K562 (cell line): ENCODE data around the gene ECI2. TPM values are rescaled to one million over a fixed set of nuclear protein-coding genes. Genes with fewer than 3 reads are reported as not detected.

Source experiments
- ATAC-seq: fragments of 200-7000 bp; cut with Tn5 transposase; 3 replicates; pipeline ENCODE4 v1.9.1; 2020; ENCODE audit warnings: moderate library complexity
- BruUV-seq: library from RNA; stranded (reverse); fragments of 400-500 nt; replicated peaks from 2 replicates; lab custom pipeline; 2021; lab: Mats Ljungman, UMichigan
- CTCF ChIA-PET: fragments of 300-600 bp; formaldehyde crosslinking; extraction: SDS; loops from one replicate; lab custom pipeline; 2021; ENCODE audit warnings: low intra/inter-chr PET ratio; lab: Yijun Ruan, JAX
- POLR2A ChIA-PET: fragments of 300-600, 350-650 bp; sonication (Branson Sonifier 250); formaldehyde crosslinking; extraction: SDS; loops from one replicate; lab custom pipeline; 2021; ENCODE audit warnings: antibody characterized with exemption, inconsistent platforms; lab: Yijun Ruan, JAX
- DNase-seq, 4 experiments: peaks; one replicate each; pipeline versions ENCODE4 v3.0.0 to v3.0.0-alpha.2; 2011 to 2018; ENCODE audit warnings: low spot score in 3 of 4, mixed read lengths in 3 of 4; ENCODE audit errors: extremely low read depth in 1 of 4
- FAIRE-seq: peaks from 2 replicates; lab custom pipeline; 2011; peaks lifted over from hg19 to GRCh38; lab: Jason Lieb, UNC
- H2AFZ ChIP-seq: 2 replicates; pipeline ENCODE4 v1.6.0; 2011; ENCODE audit warnings: low read depth, low read length, control low read depth, inconsistent platforms
- H3K27ac ChIP-seq: fragments of 200-600 bp; 3 replicates; pipeline ENCODE4 v1.8.0; 2011; ENCODE audit warnings: low read depth, mild to moderate bottlenecking, control low read depth, inconsistent platforms, low read length, moderate library complexity, mixed read lengths; ENCODE audit errors: extremely low read depth
- H3K27me3 ChIP-seq, 2 experiments: fragments of 300-600 bp in 1 of 2; 2 replicates in 1 of 2; 3 replicates in 1 of 2; pipeline versions ENCODE4 v1.6.0 to v1.8.0; 2011; ENCODE audit warnings: inconsistent platforms in 2 of 2, low read length in 2 of 2, mild to moderate bottlenecking in 1 of 2, mixed read lengths in 1 of 2, moderate library complexity in 1 of 2; ENCODE audit not compliant: control insufficient read depth in 2 of 2, insufficient read depth in 2 of 2
- H3K36me3 ChIP-seq: fragments of 300-600 bp; 3 replicates; pipeline ENCODE4 v1.8.0; 2011; ENCODE audit warnings: mild to moderate bottlenecking, low read length, inconsistent platforms; ENCODE audit not compliant: control insufficient read depth, insufficient read depth
- H3K4me1 ChIP-seq, 2 experiments: fragments of 200-600 bp in 1 of 2; replicated peaks in 1 of 2; 2 replicates in 1 of 2; 3 replicates in 1 of 2; pipeline versions ENCODE4 v1.5.1 to v1.8.0; 2011; ENCODE audit warnings: inconsistent platforms in 2 of 2, low read length in 2 of 2, mild to moderate bottlenecking in 1 of 2, mixed read lengths in 1 of 2, moderate library complexity in 1 of 2; ENCODE audit not compliant: control insufficient read depth in 2 of 2, insufficient read depth in 2 of 2
- H3K4me2 ChIP-seq: 2 replicates; pipeline ENCODE4 v1.6.1; 2011; ENCODE audit warnings: low read length, control low read depth, inconsistent platforms, mixed read lengths; ENCODE audit not compliant: insufficient read depth
- H3K4me3 ChIP-seq: fragments of 200-600 bp; sonication (generic), shearing (Covaris generic); 2 replicates; pipeline ENCODE4 v1.5.1; 2016; ENCODE audit warnings: control low read depth, inconsistent platforms
- H3K79me2 ChIP-seq: fragments of 200-600 bp; 3 replicates; pipeline ENCODE4 v1.8.0; 2011; ENCODE audit warnings: low read length, inconsistent platforms; ENCODE audit not compliant: control insufficient read depth, insufficient read depth
- H3K9ac ChIP-seq, 2 experiments: 2 replicates each; pipeline versions ENCODE4 v1.6.0 to v1.6.1; 2011; ENCODE audit warnings: low read depth in 2 of 2, low read length in 2 of 2, control low read depth in 1 of 2, inconsistent platforms in 1 of 2, mild to moderate bottlenecking in 1 of 2, mixed read lengths in 1 of 2; ENCODE audit not compliant: insufficient read depth in 1 of 2
- H3K9me1 ChIP-seq: one replicate; pipeline ENCODE4 v1.6.0; 2011; ENCODE audit warnings: inconsistent platforms, mild to moderate bottlenecking, low read length, moderate library complexity; ENCODE audit not compliant: control insufficient read depth, insufficient read depth
- H3K9me3 ChIP-seq: replicated peaks from 2 replicates; pipeline ENCODE4 v1.5.1; 2011; ENCODE audit warnings: low read depth, low read length, inconsistent platforms; ENCODE audit not compliant: control insufficient read depth, insufficient read depth
- H4K20me1 ChIP-seq: replicated peaks from 2 replicates; pipeline ENCODE4 v1.6.1; 2011; ENCODE audit warnings: low read length, inconsistent platforms, mixed read lengths; ENCODE audit not compliant: control insufficient read depth, insufficient read depth
- CBX8 ChIP-seq: fragments of 200-600 bp; sonication (generic); IDR thresholded peaks from 2 replicates; pipeline ENCODE4 v1.6.1; 2012; ENCODE audit warnings: borderline replicate concordance, mixed run types, low read depth, mild to moderate bottlenecking, moderate library complexity, mixed read lengths, low read length, control low read depth, inconsistent platforms; ENCODE audit not compliant: poor library complexity, severe bottlenecking; ENCODE audit errors: extremely low read depth
- RBM14 ChIP-seq: fragments of 200-400 bp; formaldehyde crosslinking; IDR thresholded peaks from 2 replicates; pipeline ENCODE4 v1.6.1; 2018; ENCODE audit warnings: low read depth, mild to moderate bottlenecking, low read length, moderate library complexity, borderline replicate concordance; ENCODE audit not compliant: insufficient read depth
- SRSF1 ChIP-seq: fragments of 200-400 bp; formaldehyde crosslinking; IDR thresholded peaks from 2 replicates; pipeline ENCODE4 v1.6.1; 2017; ENCODE audit warnings: mild to moderate bottlenecking, low read depth, low read length, moderate library complexity
- ZC3H11A ChIP-seq: IDR thresholded peaks from 2 replicates; pipeline ENCODE4 v1.6.1; 2012; ENCODE audit warnings: low read depth, low read length, improper control_type of control experiment
- ZNF175 ChIP-seq: fragments of 200-800 bp; sonication (Bioruptor generic); IDR thresholded peaks from 2 replicates; pipeline ENCODE4 v1.6.1; 2016; ENCODE audit warnings: low read depth, mild to moderate bottlenecking, missing genetic modification characterization, missing compliant biosample characterization
- ZNF75A ChIP-seq: fragments of 450-650 bp; formaldehyde crosslinking; IDR thresholded peaks from 2 replicates; pipeline ENCODE4 v1.4.0; 2020; ENCODE audit warnings: mild to moderate bottlenecking
- WGBS: fragments of 100-300 bp; shearing (Covaris generic); methylation state at CpG from one replicate; pipeline ENCODE4 v1.1.6; 2016; ENCODE audit warnings: low coverage, mixed read lengths; ENCODE audit not compliant: insufficient coverage; ENCODE audit errors: missing lambda C conversion rate; 5-methylcytosine and 5-hydroxymethylcytosine counted together
- in situ Hi-C: fragments of 300-500 bp; cut with MboI; formaldehyde crosslinking; loops from 4 replicates; pipeline ENCODE4 v1.15.0; 2018; ENCODE audit warnings: inconsistent platforms, mixed read lengths
- intact Hi-C: fragments of 100-400 bp; cut with micrococcal nuclease; formaldehyde crosslinking; loops from 2 replicates; pipeline ENCODE4 v1.14.2; 2022
- polyA plus RNA-seq, 8 experiments: library from polyadenylated mRNA; depleted of rRNA in 4 of 8; stranded (reverse) in 5 of 8; unstranded in 3 of 8; fragments of >200 nt; fragmentation: Nextera tagmentation in 2 of 8; fragmentation: Illumina TruSeq in 1 of 8; extraction: Ambion mirVana in 2 of 8; extraction: Trizol in 1 of 8; gene quantifications; 2 replicates each; pipeline versions ENCODE4 v1.2.1 to v1.2.3, GENCODE V29; 2011 to 2014; ENCODE audit warnings: inconsistent platforms in 1 of 8, missing spikeins in 1 of 8
- total RNA-seq, 7 experiments: library from RNA; depleted of rRNA in 6 of 7; stranded (reverse); fragments of >200 nt in 6 of 7; fragmentation: Illumina TruSeq in 2 of 7; extraction: Trizol in 2 of 7; gene quantifications; 2 replicates each; pipeline versions ENCODE4 v1.2.1 to v1.2.3, GENCODE V29; 2011 to 2021; ENCODE audit warnings: low replicate concordance in 1 of 7
- TF ChIP-seq, protein P1 (sequence below), 2 experiments: fragments of 450-650 bp; conservative IDR thresholded peaks; 2 replicates each; pipeline ENCODE4 v1.6.1; 2017; ENCODE audit warnings: mild to moderate bottlenecking in 2 of 2, moderate library complexity in 2 of 2
- TF ChIP-seq, protein P2 (sequence below): fragments of 250-450 bp; sonication (Bioruptor Pico); IDR thresholded peaks from 2 replicates; pipeline ENCODE4 v1.4.0; 2020; ENCODE audit warnings: mild to moderate bottlenecking, moderate library complexity
- TF ChIP-seq, protein P3 (sequence below): sonication (generic); formaldehyde crosslinking; IDR thresholded peaks from 2 replicates; pipeline ENCODE4 v1.8.0; 2022; ENCODE audit warnings: missing genetic modification reagents, mild to moderate bottlenecking, borderline replicate concordance
- TF ChIP-seq, protein P4 (sequence below): conservative IDR thresholded peaks from 2 replicates; pipeline ENCODE4 v1.6.1; 2011; ENCODE audit warnings: low read depth, mild to moderate bottlenecking, low read length; ENCODE audit not compliant: control insufficient read depth
- TF ChIP-seq, protein P5 (sequence below): IDR thresholded peaks from 2 replicates; pipeline ENCODE4 v1.6.1; 2012; ENCODE audit warnings: low read depth, low read length, improper control_type of control experiment, borderline replicate concordance

Gene ECI2
- total and polyA plus RNA-seq, 9 of the 15 experiments (the other 6 are each of a cell fraction or from before 2014, with no cell fraction given), result 80.7 to 377 (median 142) TPM

DNA sequence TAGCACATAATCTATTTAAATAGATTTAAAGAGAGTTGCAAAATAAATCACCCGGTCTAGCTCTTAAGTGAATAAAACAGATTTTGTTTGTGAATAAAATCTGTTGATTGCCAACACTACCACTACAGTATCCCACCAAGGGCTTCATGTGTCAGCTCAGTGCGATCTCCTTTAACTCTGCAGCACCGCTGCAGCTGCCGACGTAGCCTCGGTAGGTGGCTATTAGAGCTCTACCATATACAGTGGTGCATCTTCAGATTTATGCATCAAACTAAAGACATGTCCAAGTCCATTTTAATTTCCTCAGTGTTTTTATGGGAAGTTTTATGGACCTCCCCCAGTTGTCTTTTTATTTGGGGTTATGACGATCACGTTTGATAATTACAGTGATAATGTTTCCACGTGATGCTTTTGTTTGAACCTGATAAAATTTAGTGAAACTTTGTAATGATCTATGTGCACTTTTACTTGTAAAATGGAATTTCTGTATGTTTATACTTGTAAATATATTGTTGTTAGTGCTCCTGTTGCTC lies 26.7 kb downstream of the ECI2 start:
- no peaks in the 10 kb centered on the region for H3K27me3 ChIP-seq
- no peak overlapping the region for H3K27ac ChIP-seq
- ATAC-seq, result peak; percentile 82
- intact Hi-C loops (no loop called here), in situ Hi-C loops (no loop called here)
- no peak overlapping the region for H3K4me2 ChIP-seq
- POLR2A ChIA-PET, result interaction anchor here (0.6 kb wide), 1 partner anchor 9 kb away, joined by 3 read pairs; no protein-coding TSS in a partner anchor
- no peak for FAIRE-seq
- H3K9me3 ChIP-seq, result no peaks in the 10 kb centered on the region; the same call in 1 of the 2 replicates
- no peaks in the 10 kb centered on the region for H3K9me1 ChIP-seq
- no peak overlapping the region for H3K4me3 ChIP-seq
- CTCF ChIA-PET, result no interaction called here
- H3K36me3 ChIP-seq, result no peaks in the 10 kb centered on the region
- no TSS peak for BruUV-seq
- 24% methylated on average over 9 of the region's 9 CpGs for WGBS
- H3K79me2 ChIP-seq, result no peaks in the 10 kb centered on the region
- peak in 1 of 4 experiments; percentile 16 for DNase-seq
- H2AFZ ChIP-seq, result peak overlapping the region; percentile 30; the same call in 1 of the 2 replicates
- H3K4me1 ChIP-seq, result no peaks in the 10 kb centered on the region
- H3K9ac ChIP-seq, result no peak overlapping the region
- H4K20me1 ChIP-seq, result no peaks in the 10 kb centered on the region
- TF ChIP-seq, protein P1, sequence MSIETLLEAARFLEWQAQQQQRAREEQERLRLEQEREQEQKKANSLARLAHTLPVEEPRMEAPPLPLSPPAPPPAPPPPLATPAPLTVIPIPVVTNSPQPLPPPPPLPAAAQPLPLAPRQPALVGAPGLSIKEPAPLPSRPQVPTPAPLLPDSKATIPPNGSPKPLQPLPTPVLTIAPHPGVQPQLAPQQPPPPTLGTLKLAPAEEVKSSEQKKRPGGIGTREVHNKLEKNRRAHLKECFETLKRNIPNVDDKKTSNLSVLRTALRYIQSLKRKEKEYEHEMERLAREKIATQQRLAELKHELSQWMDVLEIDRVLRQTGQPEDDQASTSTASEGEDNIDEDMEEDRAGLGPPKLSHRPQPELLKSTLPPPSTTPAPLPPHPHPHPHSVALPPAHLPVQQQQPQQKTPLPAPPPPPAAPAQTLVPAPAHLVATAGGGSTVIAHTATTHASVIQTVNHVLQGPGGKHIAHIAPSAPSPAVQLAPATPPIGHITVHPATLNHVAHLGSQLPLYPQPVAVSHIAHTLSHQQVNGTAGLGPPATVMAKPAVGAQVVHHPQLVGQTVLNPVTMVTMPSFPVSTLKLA (conservative IDR thresholded peaks at IDR 0.05), result no peak
- TF ChIP-seq ZNF75A (CRISPR knock-in tag) (no peak), SRSF1 (no peak), ZC3H11A (no peak), CBX8 (no peak), RBM14 (no peak), ZNF175 (CRISPR knock-in tag) (no peak)
- TF ChIP-seq, protein P2, sequence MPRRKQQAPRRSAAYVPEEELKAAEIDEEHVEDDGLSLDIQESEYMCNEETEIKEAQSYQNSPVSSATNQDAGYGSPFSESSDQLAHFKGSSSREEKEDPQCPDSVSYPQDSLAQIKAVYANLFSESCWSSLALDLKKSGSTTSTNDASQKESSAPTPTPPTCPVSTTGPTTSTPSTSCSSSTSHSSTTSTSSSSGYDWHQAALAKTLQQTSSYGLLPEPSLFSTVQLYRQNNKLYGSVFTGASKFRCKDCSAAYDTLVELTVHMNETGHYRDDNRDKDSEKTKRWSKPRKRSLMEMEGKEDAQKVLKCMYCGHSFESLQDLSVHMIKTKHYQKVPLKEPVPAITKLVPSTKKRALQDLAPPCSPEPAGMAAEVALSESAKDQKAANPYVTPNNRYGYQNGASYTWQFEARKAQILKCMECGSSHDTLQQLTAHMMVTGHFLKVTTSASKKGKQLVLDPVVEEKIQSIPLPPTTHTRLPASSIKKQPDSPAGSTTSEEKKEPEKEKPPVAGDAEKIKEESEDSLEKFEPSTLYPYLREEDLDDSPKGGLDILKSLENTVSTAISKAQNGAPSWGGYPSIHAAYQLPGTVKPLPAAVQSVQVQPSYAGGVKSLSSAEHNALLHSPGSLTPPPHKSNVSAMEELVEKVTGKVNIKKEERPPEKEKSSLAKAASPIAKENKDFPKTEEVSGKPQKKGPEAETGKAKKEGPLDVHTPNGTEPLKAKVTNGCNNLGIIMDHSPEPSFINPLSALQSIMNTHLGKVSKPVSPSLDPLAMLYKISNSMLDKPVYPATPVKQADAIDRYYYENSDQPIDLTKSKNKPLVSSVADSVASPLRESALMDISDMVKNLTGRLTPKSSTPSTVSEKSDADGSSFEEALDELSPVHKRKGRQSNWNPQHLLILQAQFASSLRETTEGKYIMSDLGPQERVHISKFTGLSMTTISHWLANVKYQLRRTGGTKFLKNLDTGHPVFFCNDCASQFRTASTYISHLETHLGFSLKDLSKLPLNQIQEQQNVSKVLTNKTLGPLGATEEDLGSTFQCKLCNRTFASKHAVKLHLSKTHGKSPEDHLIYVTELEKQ (CRISPR knock-in tag), result no peak
- TF ChIP-seq, protein P3, sequence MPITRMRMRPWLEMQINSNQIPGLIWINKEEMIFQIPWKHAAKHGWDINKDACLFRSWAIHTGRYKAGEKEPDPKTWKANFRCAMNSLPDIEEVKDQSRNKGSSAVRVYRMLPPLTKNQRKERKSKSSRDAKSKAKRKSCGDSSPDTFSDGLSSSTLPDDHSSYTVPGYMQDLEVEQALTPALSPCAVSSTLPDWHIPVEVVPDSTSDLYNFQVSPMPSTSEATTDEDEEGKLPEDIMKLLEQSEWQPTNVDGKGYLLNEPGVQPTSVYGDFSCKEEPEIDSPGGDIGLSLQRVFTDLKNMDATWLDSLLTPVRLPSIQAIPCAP (CRISPR knock-in tag), result no peak
- TF ChIP-seq, protein P4, sequence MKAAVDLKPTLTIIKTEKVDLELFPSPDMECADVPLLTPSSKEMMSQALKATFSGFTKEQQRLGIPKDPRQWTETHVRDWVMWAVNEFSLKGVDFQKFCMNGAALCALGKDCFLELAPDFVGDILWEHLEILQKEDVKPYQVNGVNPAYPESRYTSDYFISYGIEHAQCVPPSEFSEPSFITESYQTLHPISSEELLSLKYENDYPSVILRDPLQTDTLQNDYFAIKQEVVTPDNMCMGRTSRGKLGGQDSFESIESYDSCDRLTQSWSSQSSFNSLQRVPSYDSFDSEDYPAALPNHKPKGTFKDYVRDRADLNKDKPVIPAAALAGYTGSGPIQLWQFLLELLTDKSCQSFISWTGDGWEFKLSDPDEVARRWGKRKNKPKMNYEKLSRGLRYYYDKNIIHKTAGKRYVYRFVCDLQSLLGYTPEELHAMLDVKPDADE, result no peak
- TF ChIP-seq, protein P5, sequence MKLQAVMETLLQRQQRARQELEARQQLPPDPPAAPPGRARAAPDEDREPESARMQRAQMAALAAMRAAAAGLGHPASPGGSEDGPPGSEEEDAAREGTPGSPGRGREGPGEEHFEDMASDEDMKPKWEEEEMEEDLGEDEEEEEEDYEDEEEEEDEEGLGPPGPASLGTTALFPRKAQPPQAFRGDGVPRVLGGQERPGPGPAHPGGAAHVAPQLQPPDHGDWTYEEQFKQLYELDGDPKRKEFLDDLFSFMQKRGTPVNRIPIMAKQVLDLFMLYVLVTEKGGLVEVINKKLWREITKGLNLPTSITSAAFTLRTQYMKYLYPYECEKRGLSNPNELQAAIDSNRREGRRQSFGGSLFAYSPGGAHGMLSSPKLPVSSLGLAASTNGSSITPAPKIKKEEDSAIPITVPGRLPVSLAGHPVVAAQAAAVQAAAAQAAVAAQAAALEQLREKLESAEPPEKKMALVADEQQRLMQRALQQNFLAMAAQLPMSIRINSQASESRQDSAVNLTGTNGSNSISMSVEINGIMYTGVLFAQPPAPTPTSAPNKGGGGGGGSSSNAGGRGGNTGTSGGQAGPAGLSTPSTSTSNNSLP, result no peak
